ENCODE measurements around the gene OMP. TPM values are rescaled to one million over a fixed set of nuclear protein-coding genes. Genes with fewer than 3 reads are reported as not detected.

OMP gene
- total RNA-seq, 3 donors from 2014 or later: not detected

GRCh38 chr11:77073328-77074001, 29.2 kb upstream of the OMP start:
- Histone ChIP-seq H3K27me3 (no peaks in the 10 kb centered on the region), H3K9me3 (no peaks in the 10 kb centered on the region), H3K27ac (peak overlapping the region; percentile 80 to 90), H3K36me3 (no peaks in the 10 kb centered on the region), H3K4me1 (peaks cover 5 to 23% of the 10 kb centered on the region in 2 donors), H3K4me3 (no peak overlapping the region)
- TF ChIP-seq POLR2A (IDR thresholded peaks at IDR 0.05) (no peak), POLR2AphosphoS5 (IDR thresholded peaks at IDR 0.05) (no peak), CTCF (IDR thresholded peaks at IDR 0.05) (no peak)
- DNase-seq (ENCODE audit: low spot score in 2 of 2): peak; percentile 57 to 65
- intact Hi-C loops (cut with DNase I; ENCODE audit: low total_unique reads): no loop called here

GRCh38 chr11:77074205-77074604, 28.4 kb upstream of the OMP start:
- peaks cover 5 to 23% of the 10 kb centered on the region in 2 donors for H3K4me1 ChIP-seq
- DNase-seq (ENCODE audit: low spot score in 2 of 2): peak in 1 of 2 donors; percentile 30
- intact Hi-C loops (cut with DNase I; ENCODE audit: low total_unique reads): no loop called here
- H3K9me3 ChIP-seq: no peaks in the 10 kb centered on the region
- H3K27ac ChIP-seq: peak overlapping the region; percentile 80 to 90
- no peak overlapping the region for H3K4me3 ChIP-seq
- no peaks in the 10 kb centered on the region for H3K27me3 ChIP-seq
- no peaks in the 10 kb centered on the region for H3K36me3 ChIP-seq
- TF ChIP-seq POLR2A (IDR thresholded peaks at IDR 0.05) (no peak), POLR2AphosphoS5 (IDR thresholded peaks at IDR 0.05) (no peak), CTCF (IDR thresholded peaks at IDR 0.05) (no peak)

- peak overlapping the region; percentile 80 to 90 for H3K27ac ChIP-seq
- no peaks in the 10 kb centered on the region for H3K9me3 ChIP-seq
- no peaks in the 10 kb centered on the region for H3K27me3 ChIP-seq
- H3K4me3 ChIP-seq: no peak overlapping the region
- intact Hi-C loops (cut with DNase I; ENCODE audit: low total_unique reads): no loop called here
- no peak for TF ChIP-seq POLR2AphosphoS5 (IDR thresholded peaks at IDR 0.05)
- H3K4me1 ChIP-seq: peaks cover 5 to 23% of the 10 kb centered on the region in 2 donors
- H3K36me3 ChIP-seq: no peaks in the 10 kb centered on the region
- peak in 1 of 2 donors; percentile 36 for DNase-seq (ENCODE audit: low spot score in 2 of 2)
Observed at GRCh38 chr11:77074626-77075221, 27.9 kb upstream of the OMP start.

- peak overlapping the region in 1 of 2 donors; percentile 90 for H3K27ac ChIP-seq
- no peak overlapping the region for H3K4me3 ChIP-seq
- no peak for TF ChIP-seq CTCF (IDR thresholded peaks at IDR 0.05)
- TF ChIP-seq POLR2AphosphoS5 (IDR thresholded peaks at IDR 0.05): no peak
- TF ChIP-seq POLR2A (IDR thresholded peaks at IDR 0.05): no peak
- H3K4me1 ChIP-seq: peaks cover 5 to 23% of the 10 kb centered on the region in 2 donors
- intact Hi-C loops (cut with DNase I; ENCODE audit: low total_unique reads): no loop called here
- no peaks in the 10 kb centered on the region for H3K9me3 ChIP-seq
- no peaks in the 10 kb centered on the region for H3K36me3 ChIP-seq
- no peaks in the 10 kb centered on the region for H3K27me3 ChIP-seq
- peak in 1 of 2 donors; percentile 37 for DNase-seq (ENCODE audit: low spot score in 2 of 2)
Observed at GRCh38 chr11:77075425-77075905, 27.2 kb upstream of the OMP start.

DNA sequence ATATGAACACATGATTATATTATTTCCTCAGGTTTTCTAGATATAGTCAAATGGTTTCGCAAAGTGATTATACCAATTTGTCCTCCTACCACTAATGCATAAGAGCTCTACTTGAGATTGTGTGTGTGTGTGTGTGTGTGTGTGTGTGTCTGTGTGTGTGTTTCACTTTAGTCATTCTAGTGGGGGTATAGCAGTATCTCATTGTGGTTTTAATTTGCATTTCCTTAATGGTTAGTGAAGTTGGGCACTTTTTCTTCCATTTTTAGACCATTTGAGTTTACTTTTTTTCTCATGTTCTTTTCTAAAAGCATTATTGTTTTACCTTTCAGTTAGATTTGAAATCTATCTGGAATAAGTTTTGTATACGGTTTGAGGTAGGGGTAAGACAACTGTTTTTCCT, 23.0 kb upstream of the OMP start:
- DNase-seq (ENCODE audit: low spot score in 2 of 2): no peak
- no peaks in the 10 kb centered on the region for H3K9me3 ChIP-seq
- intact Hi-C loops (cut with DNase I; ENCODE audit: low total_unique reads): no loop called here
- peaks cover 0 to 1% of the 10 kb centered on the region in 2 donors for H3K4me1 ChIP-seq
- H3K27me3 ChIP-seq: no peaks in the 10 kb centered on the region
- H3K27ac ChIP-seq: no peak overlapping the region
- H3K36me3 ChIP-seq: no peaks in the 10 kb centered on the region
- TF ChIP-seq POLR2AphosphoS5 (IDR thresholded peaks at IDR 0.05) (no peak), POLR2A (IDR thresholded peaks at IDR 0.05) (no peak), CTCF (IDR thresholded peaks at IDR 0.05) (no peak)
- no peak overlapping the region for H3K4me3 ChIP-seq
